NCI-H82 treated with DMSO at 0.1 percent for 48 hours (cell line): ENCODE measurements around the gene DHRS7B.
"Not testable (repeated sequence)": the region's sequence is repeated elsewhere in the genome, so short reads cannot be mapped to it uniquely, and the experiment has no call there.

Source experiments
- DNase-seq: peaks from one replicate; lab custom pipeline; 2025; ENCODE audit not compliant: unreplicated experiment; lab: John Stamatoyannopoulos, UW

Gene DHRS7B

DNA sequence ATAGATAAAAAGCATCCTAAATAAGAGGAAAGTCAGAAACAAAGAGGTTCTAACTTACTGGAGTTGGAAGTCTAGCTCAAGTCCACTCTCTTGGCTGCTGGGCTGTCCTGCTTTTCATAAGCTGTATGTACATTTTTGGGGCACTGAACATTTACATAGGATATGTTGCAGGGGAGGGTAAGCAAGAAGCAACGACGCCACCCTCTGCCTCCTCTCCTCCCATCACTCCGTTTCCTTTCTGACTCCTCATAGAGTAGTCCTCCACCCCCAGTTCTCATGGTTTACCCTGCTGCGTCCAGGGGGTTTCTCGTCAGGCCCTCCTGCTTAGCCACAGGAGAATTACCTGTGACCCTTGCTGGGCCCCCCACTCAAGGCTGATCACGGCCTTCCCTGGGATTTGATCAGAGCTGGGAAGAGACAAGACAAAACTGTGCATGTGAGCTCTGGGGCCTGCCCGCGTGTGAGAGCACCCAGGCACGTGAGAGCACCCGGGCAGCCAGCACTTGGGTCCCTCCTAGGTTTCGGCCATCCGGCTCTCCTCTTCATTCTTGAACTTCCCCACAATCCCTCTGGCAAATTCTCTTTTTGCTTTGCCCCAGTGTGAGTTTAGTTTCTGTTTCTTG lies 50.1 kb downstream of the DHRS7B start:
- no peak for DNase-seq

DNA sequence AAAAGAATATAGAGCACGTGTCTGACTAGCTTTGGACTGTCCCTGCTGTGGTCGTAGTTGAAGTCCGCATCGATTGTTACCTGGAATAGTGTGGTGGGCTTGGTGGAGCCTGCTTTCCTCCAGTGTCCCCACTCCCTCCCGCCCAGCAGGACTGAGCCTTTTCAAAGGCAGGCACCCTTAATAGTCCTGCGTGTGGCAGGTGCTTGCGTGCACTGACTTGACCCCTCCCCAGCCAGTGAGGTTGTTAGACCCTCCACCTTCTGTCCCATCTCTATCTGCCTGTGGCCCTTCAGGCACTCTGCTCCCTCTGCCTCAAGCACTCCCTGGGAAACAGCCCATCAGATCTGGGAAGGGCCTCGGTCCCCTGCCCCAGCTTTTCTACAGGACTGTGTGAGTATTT lies 50.6 kb downstream of the DHRS7B start:
- DNase-seq = no peak

DNA sequence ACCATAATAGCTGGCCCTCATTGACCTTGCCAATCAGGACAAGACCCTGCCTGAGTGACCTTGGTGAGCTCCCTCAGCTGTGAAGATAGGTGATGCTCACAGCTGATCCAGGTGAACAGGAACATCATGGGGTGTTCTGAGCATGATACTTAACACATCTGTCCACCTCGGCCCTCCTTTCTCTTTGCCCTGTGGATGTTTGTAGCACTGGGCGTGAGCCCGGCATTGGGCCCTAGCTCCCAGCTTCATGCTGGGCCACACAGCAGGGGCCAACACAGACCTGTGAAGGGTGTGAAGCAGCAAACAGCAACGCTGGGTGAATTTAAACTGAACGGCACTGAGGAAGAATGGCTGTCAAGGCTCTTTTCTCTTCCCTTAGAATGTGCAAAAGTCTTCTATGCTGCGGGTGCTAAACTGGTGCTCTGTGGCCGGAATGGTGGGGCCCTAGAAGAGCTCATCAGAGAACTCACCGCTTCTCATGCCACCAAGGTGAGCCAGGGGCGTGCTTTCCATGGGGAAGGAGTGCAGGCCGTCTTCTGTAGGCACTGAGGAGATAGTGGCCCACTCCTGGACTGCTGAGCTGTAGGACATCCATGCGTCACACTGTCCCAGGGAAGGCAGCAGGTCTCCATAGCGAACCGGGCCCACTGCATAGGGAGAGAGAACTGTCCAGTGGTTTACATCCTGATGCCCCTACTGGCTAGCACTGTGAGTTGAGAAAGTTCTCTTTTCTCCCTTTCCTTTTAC lies 51.3 kb downstream of the DHRS7B start:
- DNase-seq = no peak

DNA sequence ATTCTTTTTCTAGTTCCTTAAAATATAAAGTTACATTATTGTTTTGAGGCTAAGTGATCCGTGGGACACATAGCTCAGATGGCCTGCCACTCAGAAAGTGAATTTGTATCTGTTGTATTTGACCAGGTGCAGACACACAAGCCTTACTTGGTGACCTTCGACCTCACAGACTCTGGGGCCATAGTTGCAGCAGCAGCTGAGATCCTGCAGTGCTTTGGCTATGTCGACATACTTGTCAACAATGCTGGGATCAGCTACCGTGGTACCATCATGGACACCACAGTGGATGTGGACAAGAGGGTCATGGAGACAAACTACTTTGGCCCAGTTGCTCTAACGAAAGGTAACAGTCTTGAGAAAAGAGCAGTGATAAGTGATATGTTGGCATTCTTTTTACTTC lies 56.7 kb downstream of the DHRS7B start:
- DNase-seq = no peak

DNA sequence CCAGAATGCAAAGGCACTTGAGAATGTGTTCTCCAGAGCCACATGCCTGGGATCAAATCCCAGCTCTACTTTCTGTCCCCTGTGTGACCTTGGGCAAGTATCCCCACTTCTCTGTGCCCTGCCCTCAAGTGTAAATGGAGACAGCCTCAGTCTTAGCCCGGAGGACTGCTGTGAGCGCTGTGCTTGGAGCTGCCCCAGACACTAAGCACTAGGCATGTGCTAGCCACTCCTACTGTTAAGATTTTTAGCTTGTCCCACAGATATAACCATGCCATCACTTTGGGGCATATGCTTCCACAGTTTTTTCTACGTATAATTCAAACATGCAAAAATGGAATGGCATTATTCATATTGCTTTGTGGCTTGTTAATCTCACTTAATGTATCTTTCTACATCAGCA lies 57.8 kb downstream of the DHRS7B start:
- DNase-seq = no peak

DNA sequence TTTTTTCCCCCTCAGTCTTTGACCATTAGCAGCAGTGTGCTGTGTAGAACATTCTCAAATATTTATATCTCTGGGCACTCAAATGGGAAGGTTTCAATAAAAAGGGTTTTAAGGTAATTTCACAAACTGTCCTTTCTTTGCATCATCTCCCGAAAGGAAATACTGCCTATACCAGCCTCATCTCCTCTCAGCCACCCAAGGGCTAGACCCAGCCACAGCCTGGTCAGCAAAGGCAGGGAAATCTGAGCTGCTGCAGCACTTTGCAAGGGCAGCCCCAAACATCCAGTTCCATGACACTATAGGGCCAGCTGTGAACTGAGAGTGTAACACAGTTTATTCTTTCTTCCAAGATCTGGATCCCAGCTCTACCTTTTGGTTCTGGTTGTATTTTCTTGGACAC lies 58.3 kb downstream of the DHRS7B start:
- no peak for DNase-seq

DNA sequence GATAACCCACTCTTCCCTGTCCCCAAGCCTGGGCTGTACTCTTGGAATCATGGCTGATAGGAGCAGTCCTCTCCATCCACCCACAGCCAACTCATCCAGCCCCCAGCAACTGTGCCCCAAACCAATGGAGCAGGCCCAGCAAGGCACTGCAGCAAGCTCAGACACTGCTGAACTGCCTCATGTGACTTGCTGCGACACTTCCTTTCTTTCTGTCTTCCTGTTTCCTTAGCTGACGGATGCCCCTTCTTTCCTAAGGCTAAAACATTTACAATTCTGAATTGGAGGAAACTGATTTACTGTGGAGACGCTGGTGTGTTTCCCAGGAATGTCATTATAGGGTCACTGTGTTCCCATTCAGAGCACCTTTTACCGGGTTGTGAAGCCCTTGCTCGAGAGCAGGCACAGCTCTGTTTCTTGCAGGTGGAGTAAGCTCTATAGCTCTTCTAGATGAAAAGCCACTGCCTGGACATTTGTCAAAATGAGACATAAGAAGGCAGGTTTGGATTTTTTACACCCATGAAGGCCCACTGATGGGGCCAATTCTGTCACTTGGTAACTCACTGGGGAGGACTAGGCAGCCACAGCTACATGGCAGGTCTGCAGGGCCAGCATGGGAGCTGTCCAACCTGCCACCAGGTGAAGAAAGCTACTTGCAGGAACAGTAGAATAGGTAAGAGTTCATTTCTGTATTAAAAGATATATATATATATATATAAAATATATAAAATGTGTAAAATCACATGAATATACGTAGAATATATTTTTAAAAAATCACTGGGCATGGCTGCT lies 59.8 kb downstream of the DHRS7B start:
- DNase-seq = no peak

DNA sequence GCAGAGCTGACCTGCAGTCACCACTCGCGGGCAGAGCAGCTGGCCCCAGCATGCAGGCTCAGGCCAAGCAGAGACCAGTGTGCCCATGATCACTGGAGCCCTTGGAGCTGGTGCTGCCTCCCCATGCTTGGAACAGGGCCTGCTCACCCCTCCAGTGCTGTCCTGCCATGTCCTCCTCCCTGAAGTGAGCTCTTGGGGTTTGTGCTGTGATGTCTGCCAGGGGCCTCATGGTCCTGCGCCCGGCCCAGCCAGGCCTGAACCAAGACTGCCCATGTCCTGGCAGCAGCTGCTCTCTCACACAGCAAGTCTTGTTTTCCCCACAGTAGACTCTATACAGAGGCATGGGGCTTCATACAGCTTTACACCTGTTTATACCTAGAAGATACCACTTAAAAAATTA lies 62.6 kb downstream of the DHRS7B start:
- DNase-seq = no peak

DNA sequence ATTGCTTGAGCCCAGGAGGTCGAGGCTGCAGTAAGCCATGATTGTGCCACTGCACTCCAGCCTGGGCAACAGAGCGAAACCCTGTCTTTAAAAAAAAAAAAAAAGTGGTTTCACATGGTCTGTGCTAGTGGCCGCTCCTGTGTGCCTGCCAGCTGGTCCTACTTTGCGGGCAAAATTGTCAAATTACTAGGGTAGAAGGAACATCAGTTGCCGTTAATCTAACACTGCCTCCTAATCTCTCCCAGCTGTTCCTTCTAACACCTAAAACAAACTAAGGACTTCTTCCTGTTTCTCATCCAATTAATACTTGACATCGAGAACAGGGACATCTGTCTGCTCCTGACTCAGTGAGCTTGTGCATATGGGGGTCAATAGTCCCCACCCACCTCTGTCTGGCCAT lies 63.3 kb downstream of the DHRS7B start:
- DNase-seq = peak; percentile 94

DNA sequence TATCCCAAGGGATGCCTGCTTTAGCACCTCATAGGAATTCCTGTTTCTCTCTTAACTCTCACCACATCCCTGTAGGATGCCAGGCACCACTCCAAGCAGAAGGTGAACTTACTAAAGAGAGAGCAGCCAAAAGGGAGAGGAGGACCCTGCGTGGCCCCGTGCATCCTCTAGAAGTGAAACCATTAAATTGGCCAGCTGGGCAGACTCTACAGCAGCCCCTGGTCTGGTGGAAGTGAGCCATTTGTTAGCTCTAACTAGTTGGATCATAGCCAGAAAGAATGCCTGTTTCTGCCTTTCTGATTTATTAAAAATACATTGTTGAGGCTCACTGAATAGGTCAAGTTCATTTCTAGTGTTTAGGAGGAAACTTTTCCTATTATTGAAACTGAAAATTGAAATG lies 64.9 kb downstream of the DHRS7B start:
- no peak for DNase-seq

DNA sequence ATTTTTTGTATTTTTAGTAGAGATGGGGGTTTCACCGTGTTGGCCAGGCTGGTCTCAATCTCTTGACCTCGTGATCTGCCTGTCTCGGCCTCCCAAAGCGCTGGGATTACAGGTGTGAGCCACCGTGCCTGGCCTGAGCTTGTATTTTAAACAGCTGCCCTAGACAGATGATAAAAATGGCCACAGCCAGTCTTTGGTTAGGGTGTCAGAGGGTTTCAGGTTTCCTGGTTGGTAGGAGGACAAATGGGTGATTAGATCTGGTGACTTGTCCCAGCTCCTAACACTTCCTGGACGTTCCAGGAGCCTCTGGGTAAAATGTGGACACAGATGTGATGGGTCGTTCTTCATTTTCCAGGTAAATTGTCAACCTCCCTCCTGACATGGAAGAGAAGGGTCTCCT lies 65.7 kb downstream of the DHRS7B start:
- DNase-seq = not testable (repeated sequence)

DNA sequence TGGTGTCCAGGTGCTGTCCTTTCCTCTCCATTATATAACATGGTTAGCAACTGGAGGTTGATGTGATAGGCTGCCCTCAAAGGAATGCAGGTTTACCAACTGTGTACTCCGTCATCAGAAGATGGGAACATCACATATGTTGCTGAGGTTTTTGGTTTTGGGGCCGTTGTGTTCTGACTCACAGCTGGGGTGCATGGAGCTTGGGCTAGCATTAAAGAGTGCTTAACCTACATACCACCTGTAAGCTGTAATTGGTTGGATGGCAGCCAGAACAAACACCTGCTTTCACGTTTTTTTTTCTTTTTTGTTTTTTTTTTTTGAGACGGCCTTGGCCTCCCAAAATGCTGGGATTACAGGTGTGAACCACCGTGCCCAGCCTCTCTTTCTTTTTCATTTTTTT lies 66.3 kb downstream of the DHRS7B start:
- no peak for DNase-seq

DNA sequence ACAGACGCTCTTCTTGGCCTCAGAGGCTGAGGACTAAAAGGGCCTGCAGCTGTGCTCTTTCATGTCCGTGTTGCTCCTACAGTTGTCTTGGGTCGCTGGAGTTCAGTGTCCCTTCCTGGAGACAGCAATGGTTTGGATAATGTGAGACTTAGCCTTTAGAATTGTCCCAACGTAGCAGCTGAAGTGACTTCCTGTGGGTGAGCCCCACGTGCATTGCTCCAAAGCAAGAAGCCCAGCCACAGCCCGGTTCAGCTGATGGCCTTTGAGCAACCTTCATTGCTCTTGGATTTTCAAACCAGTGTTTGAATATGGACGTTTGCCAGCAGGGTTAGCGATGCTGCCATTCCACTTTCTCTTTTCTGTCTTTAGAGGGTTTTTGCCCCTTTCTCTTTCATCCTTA lies 67.5 kb downstream of the DHRS7B start:
- DNase-seq = no peak

DNA sequence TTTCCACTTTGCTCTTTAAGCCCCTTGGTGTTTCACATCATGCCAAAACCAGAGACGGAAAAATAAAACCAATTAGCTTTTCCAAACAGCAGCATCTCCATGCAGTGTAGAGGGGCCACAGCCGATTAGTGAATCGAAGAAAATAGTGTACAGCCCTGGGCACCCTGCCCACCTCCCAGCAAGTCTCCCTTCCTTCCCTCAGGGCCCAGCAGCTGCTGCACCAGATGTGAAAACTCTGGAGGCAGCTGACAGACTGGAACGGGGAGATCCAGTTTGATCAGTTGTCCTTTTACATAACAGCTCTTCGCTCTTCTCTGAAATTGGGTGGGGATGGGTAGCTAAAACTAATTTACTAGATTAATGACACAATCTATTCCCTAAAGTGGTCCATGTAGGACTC lies 67.9 kb downstream of the DHRS7B start:
- no peak for DNase-seq

DNA sequence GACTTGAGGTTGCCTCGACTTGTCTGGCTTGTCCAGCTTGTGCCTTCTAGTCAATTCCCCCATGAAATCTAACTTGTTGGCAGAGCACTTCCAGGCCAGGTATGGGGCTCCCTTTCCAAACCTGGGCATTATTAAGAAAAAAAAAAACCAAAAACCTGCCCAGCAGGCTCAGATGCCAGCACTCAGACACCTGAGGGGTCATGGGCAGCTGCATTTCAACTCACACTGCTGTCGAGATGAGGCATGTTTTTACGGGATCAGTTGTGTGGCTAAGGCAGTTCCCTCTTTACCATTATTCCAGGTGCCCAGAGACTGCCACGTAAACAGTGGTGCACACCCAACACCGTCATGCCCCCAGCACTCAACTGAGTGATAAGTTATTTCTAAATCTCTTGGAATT lies 69.4 kb downstream of the DHRS7B start:
- DNase-seq = no peak

DNA sequence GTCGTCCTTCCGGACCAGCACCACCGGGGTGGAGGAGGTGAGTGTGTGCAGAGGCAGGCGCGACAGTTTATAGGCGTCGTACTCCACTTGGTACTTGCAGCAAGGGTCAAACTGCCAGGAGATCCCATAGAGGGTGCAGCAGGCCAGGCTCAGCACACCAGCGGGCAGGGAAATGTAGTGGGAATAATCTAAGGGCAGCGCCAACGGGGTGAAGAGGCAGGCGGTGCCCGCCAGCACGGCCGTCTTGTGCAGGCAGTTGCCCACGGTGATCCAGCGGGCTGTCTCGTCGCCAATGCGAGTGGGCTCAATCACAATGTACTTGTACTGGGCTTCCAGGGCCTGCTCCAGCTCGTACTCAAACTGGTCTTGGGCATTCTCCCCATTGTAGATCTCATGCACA lies 71.6 kb downstream of the DHRS7B start:
- no peak for DNase-seq

DNA sequence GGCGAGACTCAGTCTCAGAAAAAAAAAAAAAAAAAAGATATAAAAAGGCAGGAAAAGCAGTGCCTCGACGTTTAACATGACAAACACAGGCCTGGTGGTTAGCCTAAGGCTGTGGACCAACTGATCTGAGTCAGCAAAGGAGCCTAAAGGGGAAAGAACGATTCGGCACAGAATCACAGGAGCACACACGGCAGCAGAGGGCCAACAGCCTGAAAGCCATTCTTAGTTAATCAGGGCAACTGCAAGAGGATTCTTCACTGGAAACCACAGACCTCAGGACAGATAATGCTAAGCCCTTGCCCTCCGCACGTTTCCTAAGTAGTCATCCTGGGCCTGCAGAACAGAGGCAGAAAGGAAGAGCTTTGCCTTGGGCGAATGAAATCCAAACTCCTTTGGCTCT lies 72.5 kb downstream of the DHRS7B start:
- no peak for DNase-seq

DNA sequence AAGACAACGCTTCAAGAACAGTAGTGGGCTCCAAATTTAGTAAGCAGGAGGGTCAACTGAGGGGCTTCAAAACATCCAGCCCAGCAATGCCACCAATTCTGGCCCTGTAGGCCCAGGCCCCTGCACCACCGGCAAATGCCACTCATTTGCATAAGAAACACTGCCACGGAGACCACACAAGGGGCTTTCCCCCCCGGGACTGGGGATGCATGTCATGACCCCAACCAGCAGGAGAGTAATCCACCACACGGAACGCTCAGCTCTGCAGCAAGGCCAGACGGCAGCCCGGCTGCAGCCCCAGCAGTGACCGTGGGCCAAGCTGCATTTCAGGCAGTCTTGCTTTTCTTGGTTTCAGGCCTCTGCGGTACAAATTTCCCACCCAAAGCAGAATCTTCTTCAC lies 73.1 kb downstream of the DHRS7B start:
- no peak for DNase-seq

DNA sequence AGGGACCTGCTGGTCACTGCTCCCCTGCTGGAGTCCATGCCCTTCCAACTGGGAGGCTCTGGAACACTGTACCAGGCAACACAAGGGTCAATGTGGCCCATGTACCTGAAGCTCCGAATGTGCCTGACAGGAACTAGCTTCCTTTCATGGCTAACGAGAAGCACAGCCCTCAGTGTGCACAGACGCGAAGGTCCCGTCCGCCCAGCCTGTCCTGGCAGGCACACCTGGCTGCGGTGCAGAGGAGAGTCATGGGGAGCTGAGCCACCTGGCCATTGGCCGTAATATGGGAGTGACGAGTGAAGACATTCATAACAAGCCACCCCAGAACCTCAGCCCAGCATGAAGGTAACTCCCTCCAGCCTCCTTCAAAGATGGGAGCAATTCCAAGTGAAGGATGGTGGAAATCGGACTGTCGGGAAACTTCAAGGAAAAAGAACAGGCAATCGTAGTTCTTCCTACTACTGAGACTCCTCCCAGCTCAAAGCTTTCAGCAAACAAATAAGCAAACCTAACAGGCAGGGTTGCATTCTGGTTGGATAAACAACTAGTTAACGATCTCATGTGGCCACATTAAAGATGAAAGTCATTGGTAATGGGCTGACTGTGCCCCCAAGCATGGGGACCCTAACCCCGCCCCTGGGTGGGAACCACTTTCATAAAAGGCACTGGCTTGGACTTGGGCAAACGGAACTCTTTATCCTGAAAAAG lies 74.0 kb downstream of the DHRS7B start:
- no peak for DNase-seq

DNA sequence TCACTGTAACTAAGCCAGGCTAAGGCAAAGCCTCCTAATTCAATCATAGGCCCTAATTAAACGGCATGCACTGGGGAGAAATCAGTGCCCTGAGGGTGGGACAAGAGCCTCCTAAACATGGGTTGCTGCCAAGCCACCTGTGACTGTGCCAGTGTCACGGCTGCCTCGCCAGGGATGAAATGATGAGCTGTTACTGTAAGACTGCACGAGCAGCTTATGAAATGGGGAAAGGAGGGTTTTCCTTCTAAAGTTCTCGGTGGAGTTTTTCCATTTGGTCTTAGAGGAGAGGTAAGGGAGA lies 74.5 kb downstream of the DHRS7B start:
- DNase-seq = peak; percentile 14

DNA sequence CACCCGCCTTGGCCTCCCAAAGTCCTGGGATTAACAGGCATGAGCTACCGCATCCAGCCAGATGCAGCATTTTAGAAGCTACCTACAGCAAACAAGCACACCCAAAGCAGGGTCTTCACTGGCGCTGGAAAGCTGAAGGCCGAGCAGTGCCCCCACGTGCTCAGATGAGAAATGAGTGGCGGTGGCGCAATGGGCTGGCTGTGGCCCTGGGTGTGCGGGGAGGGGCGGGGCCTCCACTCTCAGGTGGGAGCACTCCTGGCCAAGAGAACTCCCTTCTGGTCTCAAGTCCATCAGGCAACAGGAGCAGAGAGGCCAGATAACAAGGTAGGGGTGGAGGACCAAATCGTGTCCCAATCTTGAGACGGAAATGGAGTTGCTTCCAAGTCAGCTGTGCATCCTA lies 75.1 kb downstream of the DHRS7B start:
- DNase-seq = no peak

DNA sequence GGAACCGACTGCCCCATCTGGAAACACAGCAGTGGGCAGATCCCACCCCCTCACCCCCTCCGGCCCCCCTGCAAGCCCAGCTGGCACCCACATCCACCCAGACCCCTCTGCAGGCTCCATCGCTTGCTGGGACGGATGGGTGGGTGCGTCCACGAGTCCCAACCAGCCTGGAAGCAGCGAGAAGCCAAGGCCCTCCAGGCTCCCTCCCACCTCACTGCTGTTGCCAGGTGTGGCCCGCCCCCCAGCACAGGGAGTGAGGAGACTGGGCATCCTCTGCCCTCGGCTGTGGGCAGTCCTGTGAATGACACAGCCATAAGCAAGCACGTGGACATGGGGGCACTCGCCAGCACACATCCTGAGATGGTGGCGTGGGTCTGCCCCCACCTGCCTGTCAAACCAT lies 75.7 kb downstream of the DHRS7B start:
- no peak for DNase-seq
